DOHH2 (cell line): ENCODE measurements around the gene GDPGP1.
"Not testable (repeated sequence)": the region's sequence is repeated elsewhere in the genome, so short reads cannot be mapped to it uniquely, and the experiment has no call there.

Source experiments
- H3F3A ChIP-seq: fragments of 200-600 bp; sonication (generic), shearing (Covaris generic); 2 replicates; pipeline ENCODE4 v1.6.0; 2016; ENCODE audit warnings: antibody characterized with exemption, mild to moderate bottlenecking; ENCODE audit not compliant: control insufficient read depth, insufficient read depth
- H3K27ac ChIP-seq: fragments of 200-600 bp; sonication (generic); 2 replicates; pipeline ENCODE4 v1.5.1; 2014; ENCODE audit warnings: low read depth, mild to moderate bottlenecking, low read length, moderate library complexity
- H3K27me3 ChIP-seq: fragments of 200-600 bp; sonication (generic); 2 replicates; pipeline ENCODE4 v1.6.1; 2014; ENCODE audit warnings: mild to moderate bottlenecking, low read length, mixed read lengths; ENCODE audit not compliant: control insufficient read depth
- H3K36me3 ChIP-seq: fragments of 200-600 bp; sonication (generic); 2 replicates; pipeline ENCODE4 v1.6.1; 2014; ENCODE audit warnings: mild to moderate bottlenecking, low read length, moderate library complexity, mixed read lengths; ENCODE audit not compliant: control insufficient read depth
- H3K4me1 ChIP-seq: fragments of 200-600 bp; sonication (generic); 2 replicates; pipeline ENCODE4 v1.6.1; 2014; ENCODE audit warnings: mild to moderate bottlenecking, low read length, mixed read lengths; ENCODE audit not compliant: control insufficient read depth
- H3K4me2 ChIP-seq: fragments of 200-600 bp; sonication (generic); 2 replicates; pipeline ENCODE4 v1.6.0; 2014; ENCODE audit warnings: mild to moderate bottlenecking, low read length, moderate library complexity
- H3K4me3 ChIP-seq: fragments of 200-600 bp; sonication (generic); 2 replicates; pipeline ENCODE4 v1.5.1; 2014; ENCODE audit warnings: mild to moderate bottlenecking, low read length, mixed read lengths
- H3K79me2 ChIP-seq: fragments of 200-600 bp; sonication (generic); 2 replicates; pipeline ENCODE4 v1.6.1; 2014; ENCODE audit warnings: mild to moderate bottlenecking, low read length, mixed read lengths; ENCODE audit not compliant: control insufficient read depth
- H3K9me2 ChIP-seq: fragments of 200-600 bp; sonication (generic); replicated peaks from 2 replicates; pipeline ENCODE4 v1.6.1; 2014; ENCODE audit warnings: mild to moderate bottlenecking, low read length, mixed read lengths; ENCODE audit not compliant: control insufficient read depth
- H3K9me3 ChIP-seq: fragments of 200-600 bp; sonication (generic); 2 replicates; pipeline ENCODE4 v1.6.1; 2014; ENCODE audit warnings: antibody characterized with exemption, low read length, mixed read lengths; ENCODE audit not compliant: control insufficient read depth, insufficient read depth
- H4K20me1 ChIP-seq: fragments of 200-600 bp; sonication (generic); 2 replicates; pipeline ENCODE4 v1.6.0; 2014; ENCODE audit warnings: low read depth, mild to moderate bottlenecking, antibody characterized with exemption, low read length, moderate library complexity; ENCODE audit not compliant: control insufficient read depth, insufficient read depth
- EZH2phosphoT487 ChIP-seq: fragments of 200-600 bp; sonication (generic); IDR thresholded peaks from 2 replicates; pipeline ENCODE4 v1.6.1; 2017; ENCODE audit warnings: borderline replicate concordance, mild to moderate bottlenecking, antibody characterized with exemption, low read length, moderate library complexity, mixed read lengths
- TF ChIP-seq, protein P1 (sequence below): fragments of 200-600 bp; sonication (generic); IDR thresholded peaks from one replicate; pipeline ENCODE4 v1.5.1; 2014; ENCODE audit warnings: antibody characterized with exemption, mild to moderate bottlenecking, low read depth, low read length; ENCODE audit not compliant: poor library complexity, severe bottlenecking

Gene GDPGP1

DNA sequence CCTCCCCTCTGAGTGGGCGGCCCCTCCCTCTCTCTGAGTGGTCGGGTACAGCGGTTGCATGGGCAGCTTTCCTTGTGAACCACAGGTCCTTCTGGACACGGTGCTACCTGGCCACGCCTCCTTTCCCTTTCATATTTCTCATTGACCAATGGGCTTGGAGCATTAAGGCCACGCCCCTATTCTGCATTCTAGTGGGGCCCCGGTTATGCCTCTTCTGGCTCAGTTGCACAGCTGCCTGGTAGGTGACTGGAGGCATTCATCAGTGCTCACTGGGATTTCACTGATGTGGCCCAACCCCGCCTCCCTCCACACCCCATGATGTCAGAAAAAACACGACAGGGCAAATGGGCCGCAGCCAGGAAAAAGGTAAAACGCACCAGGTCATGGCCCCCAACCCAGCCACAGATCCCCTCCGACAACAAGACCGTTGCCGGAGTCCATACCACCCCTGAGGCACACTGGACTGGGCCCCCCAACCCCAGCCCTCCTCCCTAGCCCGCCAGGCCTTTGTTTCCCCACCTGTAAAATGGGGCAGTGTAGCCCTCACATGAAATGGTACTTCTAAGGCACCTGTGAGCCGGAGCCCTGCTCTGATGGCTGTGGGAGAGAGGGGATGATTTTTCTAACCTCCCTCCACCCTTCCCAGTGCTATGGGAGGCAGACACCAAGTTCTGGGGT lies 57.8 kb downstream of the GDPGP1 start:
- TF ChIP-seq, protein P1, sequence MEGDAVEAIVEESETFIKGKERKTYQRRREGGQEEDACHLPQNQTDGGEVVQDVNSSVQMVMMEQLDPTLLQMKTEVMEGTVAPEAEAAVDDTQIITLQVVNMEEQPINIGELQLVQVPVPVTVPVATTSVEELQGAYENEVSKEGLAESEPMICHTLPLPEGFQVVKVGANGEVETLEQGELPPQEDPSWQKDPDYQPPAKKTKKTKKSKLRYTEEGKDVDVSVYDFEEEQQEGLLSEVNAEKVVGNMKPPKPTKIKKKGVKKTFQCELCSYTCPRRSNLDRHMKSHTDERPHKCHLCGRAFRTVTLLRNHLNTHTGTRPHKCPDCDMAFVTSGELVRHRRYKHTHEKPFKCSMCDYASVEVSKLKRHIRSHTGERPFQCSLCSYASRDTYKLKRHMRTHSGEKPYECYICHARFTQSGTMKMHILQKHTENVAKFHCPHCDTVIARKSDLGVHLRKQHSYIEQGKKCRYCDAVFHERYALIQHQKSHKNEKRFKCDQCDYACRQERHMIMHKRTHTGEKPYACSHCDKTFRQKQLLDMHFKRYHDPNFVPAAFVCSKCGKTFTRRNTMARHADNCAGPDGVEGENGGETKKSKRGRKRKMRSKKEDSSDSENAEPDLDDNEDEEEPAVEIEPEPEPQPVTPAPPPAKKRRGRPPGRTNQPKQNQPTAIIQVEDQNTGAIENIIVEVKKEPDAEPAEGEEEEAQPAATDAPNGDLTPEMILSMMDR, result no peak
- no peak for TF ChIP-seq EZH2phosphoT487
- Histone ChIP-seq H3K27ac (no peak overlapping the region), H3K79me2 (no peaks in the 10 kb centered on the region), H3K4me2 (no peak overlapping the region), H3F3A (no peaks in the 10 kb centered on the region), H3K27me3 (peaks cover 8% of the 10 kb centered on the region; the same call in 1 of the 2 replicates), H3K4me3 (no peak overlapping the region), H3K4me1 (peaks cover 11% of the 10 kb centered on the region; the same call in 1 of the 2 replicates), H4K20me1 (no peaks in the 10 kb centered on the region), H3K9me3 (no peaks in the 10 kb centered on the region), H3K9me2 (no peaks in the 10 kb centered on the region), H3K36me3 (no peaks in the 10 kb centered on the region)

DNA sequence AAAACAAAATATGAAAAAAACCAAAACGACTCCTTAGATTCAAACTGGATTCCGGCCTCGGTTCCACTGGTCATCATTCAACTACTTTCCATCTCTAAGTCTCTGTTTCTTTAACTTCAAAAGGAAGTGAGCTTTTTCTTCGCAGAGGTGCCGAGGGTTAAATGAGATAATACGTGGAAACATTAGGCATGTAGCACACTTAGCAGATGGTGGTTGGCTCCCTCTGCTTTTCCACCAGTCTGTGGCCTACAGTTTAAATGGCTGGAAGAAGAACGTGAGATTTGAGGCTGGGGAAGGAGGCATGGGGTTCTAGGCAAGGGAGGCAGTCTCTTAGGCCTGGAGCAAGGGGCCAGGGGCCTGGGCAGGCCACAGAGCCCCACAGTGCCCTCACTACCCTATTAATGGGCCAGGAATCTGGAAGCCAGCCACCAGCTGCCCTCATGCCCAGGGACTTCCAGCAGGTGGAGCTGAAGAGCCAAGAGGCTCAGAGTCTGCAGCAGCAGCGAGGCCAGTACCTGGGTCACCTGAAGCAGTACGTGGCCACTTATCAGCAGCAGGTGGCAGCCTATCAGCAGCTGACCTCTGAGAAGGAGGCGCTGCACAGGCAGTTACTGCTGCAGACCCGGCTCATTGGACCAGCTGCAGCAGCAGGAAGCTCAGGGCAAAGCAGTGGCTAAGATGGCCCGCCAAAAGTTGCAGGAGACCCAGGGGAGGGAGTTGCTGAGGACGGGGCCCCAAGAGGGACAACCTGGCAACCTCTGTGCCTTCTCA lies 59.2 kb downstream of the GDPGP1 start:
- TF ChIP-seq, protein P1, result peak; percentile 81
- H4K20me1 ChIP-seq, H3K9me2 ChIP-seq, H3K9me3 ChIP-seq, H3F3A ChIP-seq, H3K27ac ChIP-seq, H3K4me1 ChIP-seq, H3K79me2 ChIP-seq, H3K36me3 ChIP-seq, H3K4me3 ChIP-seq: not testable (repeated sequence)
- Histone ChIP-seq H3K4me2 (peak overlapping the region; percentile 24), H3K27me3 (peaks cover 16% of the 10 kb centered on the region)

DNA sequence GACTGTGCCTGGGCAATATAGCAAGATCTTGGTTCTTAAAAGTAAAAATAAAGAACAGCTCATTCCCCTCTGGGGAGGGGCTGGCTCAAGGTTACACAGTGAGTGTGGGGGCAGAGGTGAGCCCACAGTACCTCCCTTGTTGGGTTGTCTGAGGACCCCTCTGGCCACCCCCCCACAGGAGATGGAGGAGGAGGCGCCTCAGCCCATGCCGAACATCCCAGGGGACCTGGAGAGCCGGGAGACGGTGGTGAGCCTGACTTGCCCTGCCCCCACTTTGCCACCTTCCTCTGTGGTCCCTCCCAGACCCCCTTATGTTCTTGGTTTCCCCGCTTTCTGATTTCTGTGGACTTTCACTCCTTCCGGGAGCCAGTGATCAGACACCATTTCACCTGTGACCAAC lies 60.1 kb downstream of the GDPGP1 start:
- peaks cover 17% of the 10 kb centered on the region for H3K27me3 ChIP-seq

More for the DNA sequence above, 60.1 kb downstream of the GDPGP1 start:
- no peak overlapping the region for H3K27ac ChIP-seq
- peaks cover 7% of the 10 kb centered on the region for H3F3A ChIP-seq
- H3K9me3 ChIP-seq, result no peaks in the 10 kb centered on the region
- H3K4me2 ChIP-seq, result no peak overlapping the region
- no peaks in the 10 kb centered on the region for H3K36me3 ChIP-seq
- H4K20me1 ChIP-seq, result no peaks in the 10 kb centered on the region
- no peaks in the 10 kb centered on the region for H3K79me2 ChIP-seq
- H3K4me1 ChIP-seq, result peaks cover 7% of the 10 kb centered on the region; the same call in 1 of the 2 replicates
- no peaks in the 10 kb centered on the region for H3K9me2 ChIP-seq
- no peak overlapping the region for H3K4me3 ChIP-seq
- no peak for TF ChIP-seq EZH2phosphoT487
- TF ChIP-seq, protein P1, result no peak
